RWPE1 (cell line): ENCODE results near the gene SCFD1.

Experiments
- CTCF ChIA-PET: fragments of 350-600 bp; sonication (Branson Sonifier 250); formaldehyde crosslinking; extraction: SDS; loops from one replicate; lab custom pipeline; 2021; lab: Yijun Ruan, JAX
- POLR2A ChIA-PET: fragments of 400-600 bp; formaldehyde crosslinking; extraction: SDS; loops from one replicate; lab custom pipeline; 2020; ENCODE audit warnings: antibody characterized with exemption; ENCODE audit not compliant: low non-redundant PET; lab: Yijun Ruan, JAX
- DNase-seq: peaks from one replicate; pipeline ENCODE4 v3.0.0; 2012; ENCODE audit warnings: low spot score
- H3K27ac ChIP-seq: fragments of 450-650 bp; 2 replicates; pipeline ENCODE4 v1.5.1; 2017
- CTCF ChIP-seq: fragments of 450-650 bp; conservative IDR thresholded peaks from 2 replicates; pipeline ENCODE4 v1.5.1; 2017; ENCODE audit warnings: low read depth, mild to moderate bottlenecking

Gene SCFD1

GRCh38 chr14:30763891-30764290, 141.8 kb downstream of the SCFD1 start:
- CTCF ChIA-PET, result no interaction called here
- POLR2A ChIA-PET, result no interaction called here
- no peak overlapping the region for H3K27ac ChIP-seq
- TF ChIP-seq CTCF, result no peak
- DNase-seq, result no peak

- ChIA-PET CTCF (no interaction called here), POLR2A (no interaction called here)
- TF ChIP-seq CTCF, result no peak
- no peak overlapping the region for H3K27ac ChIP-seq
- no peak for DNase-seq
These were observed 145.5 kb downstream of the SCFD1 start for GRCh38 chr14:30767624-30768023.

- no peak for DNase-seq
- no peak for TF ChIP-seq CTCF
- ChIA-PET CTCF (no interaction called here), POLR2A (no interaction called here)
- no peak overlapping the region for H3K27ac ChIP-seq
These were observed 146.7 kb downstream of the SCFD1 start for GRCh38 chr14:30768791-30769190.

GRCh38 chr14:30770376-30770775, 148.3 kb downstream of the SCFD1 start:
- ChIA-PET POLR2A (no interaction called here), CTCF (interaction anchor here (0.6 to 0.7 kb wide), 2 partner anchors 13 to 57 kb away, joined by 4 to 5 read pairs; no protein-coding TSS in a partner anchor)
- H3K27ac ChIP-seq, result no peak overlapping the region
- TF ChIP-seq CTCF, result no peak
- no peak for DNase-seq

GRCh38 chr14:30771595-30771994, 149.5 kb downstream of the SCFD1 start:
- ChIA-PET CTCF (no interaction called here), POLR2A (no interaction called here)
- H3K27ac ChIP-seq, result no peak overlapping the region
- DNase-seq, result no peak
- no peak for TF ChIP-seq CTCF

GRCh38 chr14:30779210-30779609, 157.1 kb downstream of the SCFD1 start:
- ChIA-PET POLR2A (no interaction called here), CTCF (no interaction called here)
- DNase-seq, result peak; percentile 5
- H3K27ac ChIP-seq, result no peak overlapping the region
- TF ChIP-seq CTCF, result no peak
